Bone marrow (tissue), 2 donors: Measurements from ENCODE around the gene ATP8B4.

Source experiments
- DNase-seq, 2 donors: peaks; one replicate each; lab custom pipeline; 2025; lab: John Stamatoyannopoulos, UW

The ATP8B4 gene

GRCh38 chr15:50059883-50060282 is 59.1 kb downstream of the ATP8B4 start:
- no peak for DNase-seq

- DNase-seq = no peak
Observed at GRCh38 chr15:50059203-50059772, 59.7 kb downstream of the ATP8B4 start.

- DNase-seq = no peak
Observed at GRCh38 chr15:50057905-50058639, 61.0 kb downstream of the ATP8B4 start.

- DNase-seq = no peak
Observed at GRCh38 chr15:50057196-50057595, 61.8 kb downstream of the ATP8B4 start.

GRCh38 chr15:50055750-50056157 is 63.3 kb downstream of the ATP8B4 start:
- peak in 1 of 2 donors; percentile 24 for DNase-seq

GRCh38 chr15:50055332-50055731 is 63.7 kb downstream of the ATP8B4 start:
- DNase-seq = no peak

GRCh38 chr15:50053055-50053856 is 65.8 kb downstream of the ATP8B4 start:
- DNase-seq = no peak

GRCh38 chr15:50051811-50052419 is 67.1 kb downstream of the ATP8B4 start:
- peak in 1 of 2 donors; percentile 47 for DNase-seq

GRCh38 chr15:50050986-50051743 is 67.9 kb downstream of the ATP8B4 start:
- no peak for DNase-seq

GRCh38 chr15:50049871-50050270 is 69.2 kb downstream of the ATP8B4 start:
- DNase-seq = no peak

GRCh38 chr15:50046867-50047266 is 72.2 kb downstream of the ATP8B4 start:
- DNase-seq = no peak

GRCh38 chr15:50046159-50046558 is 72.9 kb downstream of the ATP8B4 start:
- DNase-seq = no peak

GRCh38 chr15:50044904-50045303 is 74.1 kb downstream of the ATP8B4 start:
- DNase-seq = no peak

GRCh38 chr15:50044406-50044805 is 74.6 kb downstream of the ATP8B4 start:
- no peak for DNase-seq

- no peak for DNase-seq
Observed at GRCh38 chr15:50042775-50043174, 76.3 kb downstream of the ATP8B4 start.

- DNase-seq = no peak
Observed at GRCh38 chr15:50030456-50030855, 88.6 kb downstream of the ATP8B4 start.

GRCh38 chr15:50028326-50028725 is 90.7 kb downstream of the ATP8B4 start:
- DNase-seq = no peak

GRCh38 chr15:50024281-50024680 is 94.8 kb downstream of the ATP8B4 start:
- DNase-seq = no peak

GRCh38 chr15:50018491-50018890 is 100.5 kb downstream of the ATP8B4 start:
- DNase-seq = no peak

- DNase-seq = no peak
Observed at GRCh38 chr15:50017522-50017921, 101.5 kb downstream of the ATP8B4 start.

- DNase-seq = no peak
Observed at GRCh38 chr15:50016951-50017350, 102.1 kb downstream of the ATP8B4 start.

- no peak for DNase-seq
Observed at GRCh38 chr15:50012790-50013189, 106.2 kb downstream of the ATP8B4 start.
